AG09319 (cell line): Measurements from ENCODE around the gene DOLK.

Experiments used
- DNase-seq: peaks from one replicate; pipeline ENCODE4 v3.0.0-alpha.2; 2010; ENCODE audit warnings: low read depth; ENCODE audit errors: extremely low read depth
- CTCF ChIP-seq: IDR thresholded peaks from 2 replicates; pipeline ENCODE4 v1.5.1; 2011; ENCODE audit warnings: low read depth, mild to moderate bottlenecking, inconsistent platforms, low read length, moderate library complexity

DOLK gene

GRCh38 chr9:128918921-128919320 lies 28.5 kb downstream of the DOLK start:
- no peak for TF ChIP-seq CTCF
- no peak for DNase-seq

- no peak for TF ChIP-seq CTCF
- DNase-seq, result peak; percentile 49
Observed at GRCh38 chr9:128917151-128917849, 30.1 kb downstream of the DOLK start.

GRCh38 chr9:128916745-128917144 lies 30.7 kb downstream of the DOLK start:
- DNase-seq, result no peak
- TF ChIP-seq CTCF, result no peak

- no peak for DNase-seq
Observed at GRCh38 chr9:128916204-128916603, 31.2 kb downstream of the DOLK start.

GRCh38 chr9:128913995-128914772 lies 33.2 kb downstream of the DOLK start:
- DNase-seq, result no peak
- no peak for TF ChIP-seq CTCF

More at GRCh38 chr9:128916204-128916603, 31.2 kb downstream of the DOLK start:
- TF ChIP-seq CTCF, result no peak

- no peak for DNase-seq
- no peak for TF ChIP-seq CTCF
Observed at GRCh38 chr9:128913048-128913900, 34.1 kb downstream of the DOLK start.
